CD14-positive monocyte (primary cell): ENCODE measurements around the gene PLCG1. TPM values are rescaled to one million over a fixed set of nuclear protein-coding genes. Genes with fewer than 3 reads are reported as not detected.

Experiments used
- DNase-seq, 3 donors: peaks; one replicate each; pipeline ENCODE4 v3.0.0-alpha.2; 2011 to 2022
- H2AFZ ChIP-seq: 2 replicates; pipeline ENCODE4 v1.6.0; 2012; ENCODE audit warnings: mild to moderate bottlenecking, low read depth, low read length, inconsistent platforms; ENCODE audit not compliant: insufficient read depth, poor library complexity, severe bottlenecking
- H3K27ac ChIP-seq, 2 donors: 1 replicate in 1 of 2; 2 replicates in 1 of 2; pipeline ENCODE4 v1.5.1; 2012 to 2013; ENCODE audit warnings: low read length in 2 of 2, control low read depth in 1 of 2, inconsistent platforms in 1 of 2, low read depth in 1 of 2, mild to moderate bottlenecking in 1 of 2
- H3K27me3 ChIP-seq, 2 donors: one replicate each; pipeline versions ENCODE4 v1.6.0 to v1.6.1; 2011 to 2013; ENCODE audit warnings: low read length in 2 of 2; ENCODE audit not compliant: control insufficient read depth in 2 of 2, insufficient read depth in 2 of 2
- H3K36me3 ChIP-seq, 2 donors: replicated peaks in 1 of 2; 1 replicate in 1 of 2; 2 replicates in 1 of 2; pipeline versions ENCODE4 v1.5.1 to v1.6.1; 2012 to 2013; ENCODE audit warnings: low read length in 2 of 2, control low read depth in 1 of 2, inconsistent platforms in 1 of 2, mild to moderate bottlenecking in 1 of 2; ENCODE audit not compliant: insufficient read depth in 2 of 2, control insufficient read depth in 1 of 2
- H3K4me1 ChIP-seq, 2 donors: 1 replicate in 1 of 2; 2 replicates in 1 of 2; pipeline versions ENCODE4 v1.5.1 to v1.6.1; 2012 to 2013; ENCODE audit warnings: low read length in 2 of 2, control low read depth in 1 of 2, inconsistent platforms in 1 of 2, mild to moderate bottlenecking in 1 of 2, moderate library complexity in 1 of 2; ENCODE audit not compliant: insufficient read depth in 2 of 2, control insufficient read depth in 1 of 2
- H3K4me2 ChIP-seq: replicated peaks from 2 replicates; pipeline ENCODE3; 2012; ENCODE audit warnings: low read length, moderate library complexity, mild to moderate bottlenecking; ENCODE audit not compliant: poor library complexity, severe bottlenecking; ENCODE audit errors: extremely low read depth
- H3K4me3 ChIP-seq, 3 experiments: fragments of 200-600 bp in 1 of 3; sonication (generic) in 1 of 3; replicated peaks in 1 of 3; 1 replicate in 2 of 3; 2 replicates in 1 of 3; pipeline ENCODE4 v1.5.1; 2011 to 2013; ENCODE audit warnings: low read length in 3 of 3, mild to moderate bottlenecking in 3 of 3, control low read depth in 2 of 3, low read depth in 2 of 3, inconsistent platforms in 1 of 3, moderate library complexity in 1 of 3
- H3K79me2 ChIP-seq: 2 replicates; pipeline ENCODE4 v1.6.0; 2012; ENCODE audit warnings: mild to moderate bottlenecking, control low read depth, inconsistent platforms, low read length, moderate library complexity; ENCODE audit not compliant: insufficient read depth
- H3K9ac ChIP-seq: 2 replicates; pipeline ENCODE4 v1.6.0; 2017; ENCODE audit warnings: low read length, mild to moderate bottlenecking; ENCODE audit not compliant: insufficient read depth, poor library complexity, severe bottlenecking
- H3K9me3 ChIP-seq, 2 donors: replicated peaks in 1 of 2; 1 replicate in 1 of 2; 2 replicates in 1 of 2; pipeline versions ENCODE4 v1.5.1 to v1.6.1; 2012 to 2013; ENCODE audit warnings: low read length in 2 of 2, control low read depth in 1 of 2; ENCODE audit not compliant: control insufficient read depth in 1 of 2, insufficient read depth in 1 of 2
- H4K20me1 ChIP-seq: 2 replicates; pipeline ENCODE4 v1.6.0; 2012; ENCODE audit warnings: mild to moderate bottlenecking, low read length, control low read depth, moderate library complexity; ENCODE audit not compliant: insufficient read depth
- H3K27ac Mint-ChIP-seq, 7 donors: one replicate each; pipeline ENCODE4 v1.8.0; 2020; ENCODE audit warnings: mild to moderate bottlenecking in 7 of 7, mixed read lengths in 7 of 7, moderate library complexity in 6 of 7, inconsistent platforms in 2 of 7
- H3K27me3 Mint-ChIP-seq, 3 donors: one replicate each; pipeline ENCODE4 v1.8.0; 2021 to 2022; ENCODE audit warnings: low read depth in 3 of 3, mild to moderate bottlenecking in 3 of 3, mixed read lengths in 3 of 3, moderate library complexity in 3 of 3, inconsistent platforms in 1 of 3
- H3K36me3 Mint-ChIP-seq, 2 donors: one replicate each; pipeline ENCODE4 v1.8.0; 2020; ENCODE audit warnings: mixed read lengths in 2 of 2, inconsistent platforms in 1 of 2, mild to moderate bottlenecking in 1 of 2
- H3K4me1 Mint-ChIP-seq: one replicate; pipeline ENCODE4 v1.8.0; 2020; ENCODE audit warnings: mild to moderate bottlenecking, mixed read lengths
- H3K4me3 Mint-ChIP-seq, 2 donors: one replicate each; pipeline ENCODE4 v1.8.0; 2020; ENCODE audit warnings: mild to moderate bottlenecking in 2 of 2, mixed read lengths in 2 of 2, moderate library complexity in 1 of 2
- H3K9me3 Mint-ChIP-seq, 7 donors: one replicate each; pipeline ENCODE4 v1.8.0; 2020 to 2022; ENCODE audit warnings: mixed read lengths in 7 of 7, mild to moderate bottlenecking in 6 of 7, moderate library complexity in 6 of 7, inconsistent platforms in 2 of 7
- WGBS: methylation state at CpG from one replicate; pipeline ENCODE4 v1.1.5; 2013; ENCODE audit warnings: missing lambda C conversion rate; ENCODE audit not compliant: insufficient coverage; 5-methylcytosine and 5-hydroxymethylcytosine counted together
- intact Hi-C, 2 donors: fragments of 100-400 bp; cut with micrococcal nuclease; formaldehyde crosslinking; loops; one replicate each; pipeline versions ENCODE4 v1.15.0 to v1.15.1; 2023
- polyA plus RNA-seq, 3 donors: library from polyadenylated mRNA; depleted of rRNA in 1 of 3; unstranded in 2 of 3; stranded (reverse) in 1 of 3; fragments of 300-500 nt in 2 of 3; fragments of >200 nt in 1 of 3; fragmentation: Illumina TruSeq in 2 of 3; gene quantifications; 1 replicate in 2 of 3; 2 replicates in 1 of 3; pipeline ENCODE4 v1.2.3, GENCODE V29; 2012 to 2021
- TF ChIP-seq, protein P1 (sequence below): fragments of 200-600 bp; IDR thresholded peaks from one replicate; pipeline ENCODE4 v1.8.0; 2022; ENCODE audit warnings: antibody characterized with exemption, mild to moderate bottlenecking

PLCG1 gene
- polyA plus RNA-seq, 3 donors: 0.33 to 3.8 (median 1.0) TPM

DNA sequence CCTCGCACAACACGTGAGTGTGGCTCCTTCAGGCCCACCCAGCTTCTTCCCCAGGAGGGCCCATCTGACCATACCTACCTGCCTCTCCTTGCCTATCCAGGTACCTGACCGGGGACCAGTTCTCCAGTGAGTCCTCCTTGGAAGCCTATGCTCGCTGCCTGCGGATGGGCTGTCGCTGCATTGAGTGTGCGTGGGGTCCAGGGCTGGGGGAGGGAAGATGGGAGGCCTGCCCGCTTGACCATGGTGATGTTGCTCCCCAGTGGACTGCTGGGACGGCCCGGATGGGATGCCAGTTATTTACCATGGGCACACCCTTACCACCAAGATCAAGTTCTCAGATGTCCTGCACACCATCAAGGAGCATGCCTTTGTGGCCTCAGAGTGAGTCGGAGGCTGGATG, 26.5 kb downstream of the PLCG1 start:
- H3K4me2 ChIP-seq: no peak overlapping the region
- peaks cover 12 to 26% of the 10 kb centered on the region in 2 donors for H3K36me3 Mint-ChIP-seq
- no peak overlapping the region for H3K4me3 ChIP-seq
- no peak overlapping the region for H2AFZ ChIP-seq
- peak overlapping the region in 1 of 7 donors; percentile 24 for H3K27ac Mint-ChIP-seq
- H3K4me3 Mint-ChIP-seq: peak overlapping the region in 1 of 2 donors; percentile 39
- no peaks in the 10 kb centered on the region for H3K36me3 ChIP-seq
- peaks cover 36 to 64% (median 44%) of the 10 kb centered on the region in 3 donors for H3K27me3 Mint-ChIP-seq
- peaks cover 0 to 5% of the 10 kb centered on the region in 2 donors for H3K27me3 ChIP-seq
- no peak overlapping the region for H3K27ac ChIP-seq
- H3K9me3 ChIP-seq: no peaks in the 10 kb centered on the region
- DNase-seq: no peak
- no peaks in the 10 kb centered on the region for H3K79me2 ChIP-seq
- no peaks in the 10 kb centered on the region for H4K20me1 ChIP-seq
- peaks cover 0 to 2% (median 0%) of the 10 kb centered on the region in 7 donors for H3K9me3 Mint-ChIP-seq
- no peaks in the 10 kb centered on the region for H3K4me1 ChIP-seq
- WGBS: 95% methylated on average over 7 of the region's 11 CpGs
- no peak overlapping the region for H3K9ac ChIP-seq
- no peaks in the 10 kb centered on the region for H3K4me1 Mint-ChIP-seq
- intact Hi-C loops: no loop called here
- TF ChIP-seq, protein P1, sequence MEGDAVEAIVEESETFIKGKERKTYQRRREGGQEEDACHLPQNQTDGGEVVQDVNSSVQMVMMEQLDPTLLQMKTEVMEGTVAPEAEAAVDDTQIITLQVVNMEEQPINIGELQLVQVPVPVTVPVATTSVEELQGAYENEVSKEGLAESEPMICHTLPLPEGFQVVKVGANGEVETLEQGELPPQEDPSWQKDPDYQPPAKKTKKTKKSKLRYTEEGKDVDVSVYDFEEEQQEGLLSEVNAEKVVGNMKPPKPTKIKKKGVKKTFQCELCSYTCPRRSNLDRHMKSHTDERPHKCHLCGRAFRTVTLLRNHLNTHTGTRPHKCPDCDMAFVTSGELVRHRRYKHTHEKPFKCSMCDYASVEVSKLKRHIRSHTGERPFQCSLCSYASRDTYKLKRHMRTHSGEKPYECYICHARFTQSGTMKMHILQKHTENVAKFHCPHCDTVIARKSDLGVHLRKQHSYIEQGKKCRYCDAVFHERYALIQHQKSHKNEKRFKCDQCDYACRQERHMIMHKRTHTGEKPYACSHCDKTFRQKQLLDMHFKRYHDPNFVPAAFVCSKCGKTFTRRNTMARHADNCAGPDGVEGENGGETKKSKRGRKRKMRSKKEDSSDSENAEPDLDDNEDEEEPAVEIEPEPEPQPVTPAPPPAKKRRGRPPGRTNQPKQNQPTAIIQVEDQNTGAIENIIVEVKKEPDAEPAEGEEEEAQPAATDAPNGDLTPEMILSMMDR: no peak

DNA sequence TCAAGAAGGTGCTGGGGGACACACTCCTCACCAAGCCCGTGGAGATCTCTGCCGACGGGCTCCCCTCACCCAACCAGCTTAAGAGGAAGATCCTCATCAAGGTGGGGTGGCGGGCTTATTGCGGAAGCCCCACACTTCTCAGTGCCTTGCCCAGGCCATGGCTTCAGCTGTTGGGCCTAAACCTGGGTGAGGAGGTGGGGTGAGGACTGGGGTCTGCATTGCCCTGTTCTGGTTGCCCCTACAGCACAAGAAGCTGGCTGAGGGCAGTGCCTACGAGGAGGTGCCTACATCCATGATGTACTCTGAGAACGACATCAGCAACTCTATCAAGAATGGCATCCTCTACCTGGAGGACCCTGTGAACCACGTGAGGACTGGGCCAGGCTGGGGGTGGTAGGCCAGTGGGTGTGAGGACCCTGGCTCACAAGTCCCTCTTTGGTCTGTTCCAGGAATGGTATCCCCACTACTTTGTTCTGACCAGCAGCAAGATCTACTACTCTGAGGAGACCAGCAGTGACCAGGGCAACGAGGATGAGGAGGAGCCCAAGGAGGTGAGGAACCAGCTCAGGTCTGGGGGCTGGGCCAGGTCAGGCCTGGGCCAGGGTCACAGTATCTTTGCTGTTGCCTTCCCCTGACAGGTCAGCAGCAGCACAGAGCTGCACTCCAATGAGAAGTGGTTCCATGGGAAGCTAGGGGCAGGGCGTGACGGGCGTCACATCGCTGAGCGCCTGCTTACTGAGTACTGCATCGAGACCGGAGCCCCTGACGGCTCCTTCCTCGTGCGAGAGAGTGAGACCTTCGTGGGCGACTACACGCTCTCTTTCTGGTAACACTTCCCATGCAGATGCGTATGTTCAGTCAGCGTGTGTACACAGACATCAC, 27.9 kb downstream of the PLCG1 start:
- no peaks in the 10 kb centered on the region for H4K20me1 ChIP-seq

More for the DNA sequence above, 27.9 kb downstream of the PLCG1 start:
- intact Hi-C loops: no loop called here
- Histone ChIP-seq H3K79me2 (no peaks in the 10 kb centered on the region), H3K36me3 (no peaks in the 10 kb centered on the region), H3K9me3 (no peaks in the 10 kb centered on the region), H3K27ac (no peak overlapping the region), H2AFZ (no peak overlapping the region), H3K9ac (no peak overlapping the region), H3K4me2 (no peak overlapping the region), H3K4me3 (no peak overlapping the region), H3K4me1 (no peaks in the 10 kb centered on the region), H3K27me3 (peaks cover 0 to 6% of the 10 kb centered on the region in 2 donors)
- peaks cover 32 to 69% (median 40%) of the 10 kb centered on the region in 3 donors for H3K27me3 Mint-ChIP-seq
- H3K27ac Mint-ChIP-seq: no peak overlapping the region
- no peak overlapping the region for H3K4me3 Mint-ChIP-seq
- TF ChIP-seq, protein P1: no peak
- 89% methylated on average over 16 of the region's 24 CpGs for WGBS
- H3K36me3 Mint-ChIP-seq: peaks cover 8 to 24% of the 10 kb centered on the region in 2 donors
- H3K9me3 Mint-ChIP-seq: peaks cover 0 to 2% (median 0%) of the 10 kb centered on the region in 7 donors
- H3K4me1 Mint-ChIP-seq: no peaks in the 10 kb centered on the region
- DNase-seq: no peak
